ENCODE results near the gene SNAPC2.

Gene SNAPC2

GRCh38 chr19:7874076-7874896 lies 45.9 kb upstream of the SNAPC2 start, which contains the start of gene PRR36:
Gene PRR36 (minus strand): TSS chr19:7874390. CDS start chr19:7873689, 701 bp downstream.
- no peak within 1 kb of the TSS for H3K4me3 ChIP-seq (ENCODE audit: low read depth, low read length)
- DNase-seq (ENCODE audit: low read depth): no peak
- no peak for TF ChIP-seq MAX (IDR thresholded peaks at IDR 0.05; ENCODE audit: low read depth, low read length)
- no peak for TF ChIP-seq CTCF (IDR thresholded peaks at IDR 0.05; ENCODE audit: low read depth, low read length)
- TF ChIP-seq POLR2A (IDR thresholded peaks at IDR 0.05; ENCODE audit: extremely low read depth, insufficient read length): no peak
- no peak for TF ChIP-seq MYC (IDR thresholded peaks at IDR 0.05; ENCODE audit: low read depth, low read length)

- no peak overlapping the region for H3K4me3 ChIP-seq (ENCODE audit: low read depth, low read length)
- no peak for TF ChIP-seq MYC (IDR thresholded peaks at IDR 0.05; ENCODE audit: low read depth, low read length)
- no peak for TF ChIP-seq CTCF (IDR thresholded peaks at IDR 0.05; ENCODE audit: low read depth, low read length)
- TF ChIP-seq POLR2A (IDR thresholded peaks at IDR 0.05; ENCODE audit: extremely low read depth, insufficient read length): no peak
- DNase-seq (ENCODE audit: low read depth): no peak
Measured at GRCh38 chr19:7874897-7875273, 45.3 kb upstream of the SNAPC2 start.

- TF ChIP-seq MYC (IDR thresholded peaks at IDR 0.05; ENCODE audit: low read depth, low read length) (no peak), CTCF (IDR thresholded peaks at IDR 0.05; ENCODE audit: low read depth, low read length) (no peak), MAX (IDR thresholded peaks at IDR 0.05; ENCODE audit: low read depth, low read length) (no peak), POLR2A (IDR thresholded peaks at IDR 0.05; ENCODE audit: extremely low read depth, insufficient read length) (no peak)
- no peak for DNase-seq (ENCODE audit: low read depth)
- H3K4me3 ChIP-seq (ENCODE audit: low read depth, low read length): no peak overlapping the region
Measured at GRCh38 chr19:7877249-7877836, 42.8 kb upstream of the SNAPC2 start.

- no peak for DNase-seq (ENCODE audit: low read depth)
- no peak overlapping the region for H3K4me3 ChIP-seq (ENCODE audit: low read depth, low read length)
- no peak for TF ChIP-seq POLR2A (IDR thresholded peaks at IDR 0.05; ENCODE audit: extremely low read depth, insufficient read length)
- TF ChIP-seq MYC (IDR thresholded peaks at IDR 0.05; ENCODE audit: low read depth, low read length): no peak
- TF ChIP-seq MAX (IDR thresholded peaks at IDR 0.05; ENCODE audit: low read depth, low read length): no peak
- no peak for TF ChIP-seq CTCF (IDR thresholded peaks at IDR 0.05; ENCODE audit: low read depth, low read length)
Measured at GRCh38 chr19:7879111-7879807, 40.9 kb upstream of the SNAPC2 start.

- no peak overlapping the region for H3K4me3 ChIP-seq (ENCODE audit: low read depth, low read length)
- peak; percentile 94 for DNase-seq (ENCODE audit: low read depth)
- peak; percentile 86 for TF ChIP-seq MAX (IDR thresholded peaks at IDR 0.05; ENCODE audit: low read depth, low read length)
- TF ChIP-seq MYC (IDR thresholded peaks at IDR 0.05; ENCODE audit: low read depth, low read length): peak; percentile 75
- no peak for TF ChIP-seq CTCF (IDR thresholded peaks at IDR 0.05; ENCODE audit: low read depth, low read length)
Measured at GRCh38 chr19:7879836-7880235, 40.3 kb upstream of the SNAPC2 start.

All from NB4 (cell line).